ENCODE measurements around the gene NXPH3. TPM values are rescaled to one million over a fixed set of nuclear protein-coding genes. Genes with fewer than 3 reads are reported as not detected.

The NXPH3 gene
- total RNA-seq, 2 experiments from 2014 or later = not detected

GRCh38 chr17:49574323-49574781 is 1.3 kb upstream of the NXPH3 start:
- Mint-ChIP-seq H3K4me1 (peaks cover 26% of the 10 kb centered on the region), H3K27ac (no peak overlapping the region), H3K9me3 (no peaks in the 10 kb centered on the region), H3K27me3 (peaks cover 64% of the 10 kb centered on the region), H3K4me3 (no peak overlapping the region), H3K36me3 (ENCODE audit: low read depth) (no peaks in the 10 kb centered on the region)
- POLR2A ChIA-PET = interaction anchor here (0.9 kb wide), 1 partner anchor 122 kb away, joined by 3 read pairs; no protein-coding TSS in a partner anchor
- CTCF ChIA-PET = interaction anchor here (1.1 to 3.5 kb wide), 5 partner anchors 13 to 141 kb away, joined by 3 to 21 read pairs (median 5); no protein-coding TSS in a partner anchor
- DNase-seq = no peak

DNA sequence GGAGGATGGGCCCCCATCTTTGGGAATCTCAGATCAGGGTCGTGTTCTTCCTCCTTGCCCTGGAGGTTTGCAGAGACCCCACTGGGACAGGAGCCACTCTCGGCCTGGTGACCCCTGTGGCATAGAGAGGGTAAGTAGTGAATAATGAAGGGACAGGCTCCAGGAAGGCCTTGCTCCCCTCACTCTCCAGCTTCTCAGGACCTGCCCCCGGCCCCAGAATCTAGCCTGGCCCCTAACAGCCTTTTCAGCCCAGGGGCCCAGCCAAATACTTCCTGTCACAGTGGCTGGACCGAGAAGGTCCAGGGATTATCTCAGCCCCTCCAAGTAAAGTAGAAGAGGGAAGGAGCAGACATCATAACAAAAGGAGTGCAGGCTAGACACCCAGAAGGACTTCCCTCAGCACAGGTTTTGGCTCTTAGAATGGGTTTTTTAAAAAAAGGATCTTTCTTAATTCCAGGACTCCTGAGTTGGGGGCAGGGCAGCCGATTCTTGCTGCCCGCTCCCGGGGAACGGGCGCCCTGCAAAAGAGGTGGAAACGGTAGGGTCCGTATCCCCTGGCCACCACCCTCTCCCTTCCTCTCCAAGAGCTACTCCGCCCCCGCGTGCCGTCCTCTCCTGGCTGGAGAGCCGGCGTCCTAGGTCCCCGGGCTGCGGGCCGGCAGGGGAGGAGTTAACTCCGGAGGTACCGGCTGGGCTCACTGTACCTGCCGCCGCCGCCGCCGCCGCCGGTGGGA is 559 bp upstream of the NXPH3 start:
- Mint-ChIP-seq H3K9me3 (no peaks in the 10 kb centered on the region), H3K4me1 (peaks cover 23% of the 10 kb centered on the region), H3K36me3 (ENCODE audit: low read depth) (no peaks in the 10 kb centered on the region), H3K27me3 (peaks cover 64% of the 10 kb centered on the region), H3K4me3 (no peak overlapping the region), H3K27ac (no peak overlapping the region)
- ChIA-PET CTCF (interaction anchor here (0.6 to 3.5 kb wide), 9 partner anchors 14 to 422 kb away, joined by 3 to 21 read pairs (median 4); partner anchors contain the start of gene SPOP), POLR2A (interaction anchor here (0.9 to 1.6 kb wide), 2 partner anchors 102 to 112 kb away, joined by 3 read pairs; no protein-coding TSS in a partner anchor)
- no peak for DNase-seq

DNA sequence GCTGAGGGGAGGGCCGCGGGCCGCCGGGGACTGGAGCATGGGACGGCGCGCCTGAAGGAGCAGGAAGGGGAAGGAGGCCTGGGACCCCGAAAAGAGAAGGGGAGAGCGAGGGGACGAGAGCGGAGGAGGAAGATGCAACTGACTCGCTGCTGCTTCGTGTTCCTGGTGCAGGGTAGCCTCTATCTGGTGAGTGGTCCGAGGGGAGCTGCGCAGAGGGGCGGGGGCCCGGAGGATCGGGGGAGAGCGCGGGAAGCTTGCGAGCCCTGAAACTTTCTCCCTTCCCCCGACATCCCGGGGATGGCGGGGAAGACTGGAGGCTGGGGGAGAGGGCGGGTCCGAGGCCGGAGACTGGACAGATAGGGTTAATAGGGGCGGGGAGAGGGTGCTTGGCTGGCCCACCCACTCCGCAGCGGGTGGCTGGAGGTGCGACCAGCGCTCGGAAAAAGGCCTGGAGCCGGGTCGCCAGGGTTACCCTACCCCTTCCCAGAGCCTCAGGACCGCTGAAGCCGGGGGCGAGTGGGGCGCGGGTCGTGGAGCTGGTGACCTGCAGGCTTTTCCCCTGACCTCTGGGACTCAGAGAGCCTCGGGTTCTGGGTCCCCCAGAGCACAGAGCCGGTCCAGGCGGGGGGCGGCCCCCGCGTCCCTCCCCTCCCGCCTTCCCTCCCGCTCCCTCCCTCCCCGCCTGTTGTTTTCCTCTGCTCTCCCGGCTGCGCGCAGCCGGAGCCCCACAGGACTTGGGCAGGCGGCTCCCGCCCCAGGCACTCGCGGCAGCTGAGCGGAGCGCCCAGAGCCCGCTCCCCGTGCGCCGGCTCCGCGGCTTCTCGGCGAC is 631 bp downstream of the NXPH3 start:
- Mint-ChIP-seq H3K36me3 (ENCODE audit: low read depth) (no peaks in the 10 kb centered on the region), H3K4me1 (peaks cover 14% of the 10 kb centered on the region), H3K9me3 (no peaks in the 10 kb centered on the region), H3K27me3 (peaks cover 56% of the 10 kb centered on the region), H3K27ac (no peak overlapping the region), H3K4me3 (peak overlapping the region; percentile 52)
- CTCF ChIA-PET = interaction anchor here (0.7 to 3.5 kb wide), 8 partner anchors 95 to 421 kb away, joined by 3 to 21 read pairs (median 4); partner anchors contain the start of gene SPOP
- POLR2A ChIA-PET = interaction anchor here (1.6 kb wide), 1 partner anchor 111 kb away, joined by 3 read pairs; no protein-coding TSS in a partner anchor
- DNase-seq = no peak

- Mint-ChIP-seq H3K27ac (no peak overlapping the region), H3K36me3 (ENCODE audit: low read depth) (no peaks in the 10 kb centered on the region), H3K9me3 (no peaks in the 10 kb centered on the region), H3K4me1 (peaks cover 9% of the 10 kb centered on the region), H3K4me3 (peak overlapping the region; percentile 56), H3K27me3 (peaks cover 48% of the 10 kb centered on the region)
- ChIA-PET CTCF (interaction anchor here (2.1 to 3.5 kb wide), 3 partner anchors 118 to 420 kb away, joined by 5 to 21 read pairs (median 8); no protein-coding TSS in a partner anchor), POLR2A (no interaction called here)
- no peak for DNase-seq
Observed at GRCh38 chr17:49576917-49577649, 1.4 kb downstream of the NXPH3 start.

GRCh38 chr17:49577650-49577934 is 1.9 kb downstream of the NXPH3 start:
- H3K36me3 Mint-ChIP-seq (ENCODE audit: low read depth) = no peaks in the 10 kb centered on the region
- peaks cover 9% of the 10 kb centered on the region for H3K4me1 Mint-ChIP-seq
- no peaks in the 10 kb centered on the region for H3K9me3 Mint-ChIP-seq
- no peak overlapping the region for H3K27ac Mint-ChIP-seq
- no peak for DNase-seq
- ChIA-PET CTCF (interaction anchor here (3.5 kb wide), 1 partner anchor 118 kb away, joined by 21 read pairs; no protein-coding TSS in a partner anchor), POLR2A (no interaction called here)
- H3K27me3 Mint-ChIP-seq = peaks cover 43% of the 10 kb centered on the region
- no peak overlapping the region for H3K4me3 Mint-ChIP-seq

GRCh38 chr17:49577963-49578362 is 2.3 kb downstream of the NXPH3 start:
- no peak overlapping the region for H3K4me3 Mint-ChIP-seq
- ChIA-PET CTCF (interaction anchor here (0.7 kb wide), 1 partner anchor 247 kb away, joined by 3 read pairs; no protein-coding TSS in a partner anchor), POLR2A (no interaction called here)
- H3K27me3 Mint-ChIP-seq = peaks cover 40% of the 10 kb centered on the region
- no peak overlapping the region for H3K27ac Mint-ChIP-seq
- H3K4me1 Mint-ChIP-seq = peaks cover 9% of the 10 kb centered on the region
- no peaks in the 10 kb centered on the region for H3K9me3 Mint-ChIP-seq
- H3K36me3 Mint-ChIP-seq (ENCODE audit: low read depth) = no peaks in the 10 kb centered on the region
- DNase-seq = no peak

DNA sequence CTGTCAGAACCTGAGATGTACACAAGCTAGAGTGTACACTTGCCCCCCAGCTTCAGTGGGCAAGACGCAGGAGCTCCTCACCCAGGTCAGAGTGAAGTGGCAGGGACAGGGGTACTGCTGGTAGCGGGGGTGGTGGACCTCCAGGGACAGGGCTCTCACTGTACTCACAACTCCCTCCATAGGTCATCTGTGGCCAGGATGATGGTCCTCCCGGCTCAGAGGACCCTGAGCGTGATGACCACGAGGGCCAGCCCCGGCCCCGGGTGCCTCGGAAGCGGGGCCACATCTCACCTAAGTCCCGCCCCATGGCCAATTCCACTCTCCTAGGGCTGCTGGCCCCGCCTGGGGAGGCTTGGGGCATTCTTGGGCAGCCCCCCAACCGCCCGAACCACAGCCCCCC is 2.7 kb downstream of the NXPH3 start:
- no peak overlapping the region for H3K27ac Mint-ChIP-seq
- H3K9me3 Mint-ChIP-seq = no peaks in the 10 kb centered on the region
- no peaks in the 10 kb centered on the region for H3K36me3 Mint-ChIP-seq (ENCODE audit: low read depth)
- no peak overlapping the region for H3K4me3 Mint-ChIP-seq
- CTCF ChIA-PET = interaction anchor here (0.7 kb wide), 1 partner anchor 247 kb away, joined by 3 read pairs; no protein-coding TSS in a partner anchor
- POLR2A ChIA-PET = no interaction called here
- H3K27me3 Mint-ChIP-seq = peaks cover 35% of the 10 kb centered on the region
- DNase-seq = no peak
- H3K4me1 Mint-ChIP-seq = peaks cover 9% of the 10 kb centered on the region

DNA sequence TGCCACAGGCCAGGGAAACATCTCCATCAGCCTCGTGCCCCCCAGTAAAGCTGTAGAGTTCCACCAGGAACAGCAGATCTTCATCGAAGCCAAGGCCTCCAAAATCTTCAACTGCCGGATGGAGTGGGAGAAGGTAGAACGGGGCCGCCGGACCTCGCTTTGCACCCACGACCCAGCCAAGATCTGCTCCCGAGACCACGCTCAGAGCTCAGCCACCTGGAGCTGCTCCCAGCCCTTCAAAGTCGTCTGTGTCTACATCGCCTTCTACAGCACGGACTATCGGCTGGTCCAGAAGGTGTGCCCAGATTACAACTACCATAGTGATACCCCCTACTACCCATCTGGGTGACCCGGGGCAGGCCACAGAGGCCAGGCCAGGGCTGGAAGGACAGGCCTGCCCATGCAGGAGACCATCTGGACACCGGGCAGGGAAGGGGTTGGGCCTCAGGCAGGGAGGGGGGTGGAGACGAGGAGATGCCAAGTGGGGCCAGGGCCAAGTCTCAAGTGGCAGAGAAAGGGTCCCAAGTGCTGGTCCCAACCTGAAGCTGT is 3.4 kb downstream of the NXPH3 start:
- Mint-ChIP-seq H3K9me3 (no peaks in the 10 kb centered on the region), H3K4me1 (peaks cover 9% of the 10 kb centered on the region), H3K4me3 (no peak overlapping the region), H3K27me3 (peaks cover 29% of the 10 kb centered on the region), H3K36me3 (ENCODE audit: low read depth) (no peaks in the 10 kb centered on the region), H3K27ac (no peak overlapping the region)
- ChIA-PET POLR2A (no interaction called here), CTCF (interaction anchor here (0.6 kb wide), 1 partner anchor 350 kb away, joined by 5 read pairs; no protein-coding TSS in a partner anchor)
- no peak for DNase-seq

GRCh38 chr17:49579522-49579921 is 3.9 kb downstream of the NXPH3 start:
- ChIA-PET POLR2A (no interaction called here), CTCF (no interaction called here)
- H3K9me3 Mint-ChIP-seq = no peaks in the 10 kb centered on the region
- H3K4me1 Mint-ChIP-seq = peaks cover 9% of the 10 kb centered on the region
- H3K27me3 Mint-ChIP-seq = peaks cover 25% of the 10 kb centered on the region
- H3K36me3 Mint-ChIP-seq (ENCODE audit: low read depth) = no peaks in the 10 kb centered on the region
- no peak for DNase-seq
- H3K27ac Mint-ChIP-seq = no peak overlapping the region
- no peak overlapping the region for H3K4me3 Mint-ChIP-seq

DNA sequence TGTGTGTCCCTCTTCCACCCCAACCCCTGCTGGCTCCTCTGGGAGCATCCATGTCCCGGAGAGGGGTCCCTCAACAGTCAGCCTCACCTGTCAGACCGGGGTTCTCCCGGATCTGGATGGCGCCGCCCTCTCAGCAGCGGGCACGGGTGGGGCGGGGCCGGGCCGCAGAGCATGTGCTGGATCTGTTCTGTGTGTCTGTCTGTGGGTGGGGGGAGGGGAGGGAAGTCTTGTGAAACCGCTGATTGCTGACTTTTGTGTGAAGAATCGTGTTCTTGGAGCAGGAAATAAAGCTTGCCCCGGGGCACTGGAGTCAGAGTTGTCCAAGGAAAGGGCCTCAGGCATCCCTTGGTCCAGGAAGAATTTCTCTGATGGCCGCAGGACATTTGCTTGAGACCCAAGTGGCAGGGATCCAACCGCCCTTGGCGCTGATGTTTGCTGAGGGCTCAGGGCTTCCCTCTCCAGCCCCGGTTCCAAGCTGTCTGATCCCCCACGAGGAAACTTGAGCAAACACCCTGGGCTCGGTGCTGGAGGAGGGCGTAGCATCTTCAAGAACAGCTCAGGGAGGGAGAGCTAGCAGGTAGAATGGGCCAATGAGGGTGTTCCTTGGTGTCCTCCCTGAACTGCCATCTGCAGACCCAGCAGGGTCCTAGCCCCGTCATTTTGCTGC is 4.5 kb downstream of the NXPH3 start:
- Mint-ChIP-seq H3K36me3 (ENCODE audit: low read depth) (no peaks in the 10 kb centered on the region), H3K9me3 (no peaks in the 10 kb centered on the region), H3K27me3 (peaks cover 21% of the 10 kb centered on the region), H3K4me3 (no peak overlapping the region), H3K4me1 (peaks cover 7% of the 10 kb centered on the region), H3K27ac (no peak overlapping the region)
- DNase-seq = no peak
- POLR2A ChIA-PET = no interaction called here
- CTCF ChIA-PET = no interaction called here

- H3K9me3 Mint-ChIP-seq = no peaks in the 10 kb centered on the region
- ChIA-PET CTCF (interaction anchor here (1.9 kb wide), 1 partner anchor 115 kb away, joined by 5 read pairs; no protein-coding TSS in a partner anchor), POLR2A (no interaction called here)
- H3K36me3 Mint-ChIP-seq (ENCODE audit: low read depth) = no peaks in the 10 kb centered on the region
- no peak overlapping the region for H3K27ac Mint-ChIP-seq
- DNase-seq = no peak
- H3K4me1 Mint-ChIP-seq = peaks cover 4% of the 10 kb centered on the region
- no peak overlapping the region for H3K4me3 Mint-ChIP-seq
- H3K27me3 Mint-ChIP-seq = peaks cover 18% of the 10 kb centered on the region
Observed at GRCh38 chr17:49580981-49581647, 5.4 kb downstream of the NXPH3 start.

DNA sequence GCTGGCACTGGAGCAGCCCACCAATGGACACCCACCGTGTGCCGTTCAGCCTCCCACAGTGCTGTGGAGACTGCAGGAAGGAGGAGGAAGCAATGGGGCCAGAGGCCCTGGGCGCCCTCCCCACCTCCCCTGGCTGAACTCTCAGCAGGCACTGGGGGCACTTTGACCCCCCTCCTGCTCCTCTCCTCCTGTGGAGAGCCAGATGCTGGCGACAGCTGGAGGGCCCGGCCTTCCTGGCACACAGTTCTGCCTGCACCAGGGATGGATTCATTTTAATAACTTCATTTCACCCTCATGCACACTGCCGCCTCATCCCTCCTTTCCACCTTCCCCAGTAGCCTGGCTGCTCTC is 6.0 kb downstream of the NXPH3 start:
- H3K36me3 Mint-ChIP-seq (ENCODE audit: low read depth) = no peaks in the 10 kb centered on the region

More for the DNA sequence above, 6.0 kb downstream of the NXPH3 start:
- Mint-ChIP-seq H3K4me3 (no peak overlapping the region), H3K9me3 (no peaks in the 10 kb centered on the region), H3K27ac (no peak overlapping the region), H3K4me1 (peaks cover 2% of the 10 kb centered on the region), H3K27me3 (peaks cover 16% of the 10 kb centered on the region)
- DNase-seq = no peak
- CTCF ChIA-PET = interaction anchor here (0.6 to 1.9 kb wide), 2 partner anchors 96 to 114 kb away, joined by 3 to 5 read pairs; partner anchors contain the start of gene SPOP
- POLR2A ChIA-PET = no interaction called here

All from activated CD4-positive, alpha-beta memory T cell treated with anti-CD3 and anti-CD28 coated beads, Interleukin-2, amount 10 ng/mL, durations not matched to agents 7 days and 5 days (primary cell).